RPMI8226 (cell line): ENCODE results near the gene ABCB9.
"Not testable (repeated sequence)": the region's sequence is repeated elsewhere in the genome, so short reads cannot be mapped to it uniquely, and the experiment has no call there.

Experiments
- DNase-seq: peaks from one replicate; pipeline ENCODE4 v3.0.0-alpha.2; 2015

ABCB9 gene

DNA sequence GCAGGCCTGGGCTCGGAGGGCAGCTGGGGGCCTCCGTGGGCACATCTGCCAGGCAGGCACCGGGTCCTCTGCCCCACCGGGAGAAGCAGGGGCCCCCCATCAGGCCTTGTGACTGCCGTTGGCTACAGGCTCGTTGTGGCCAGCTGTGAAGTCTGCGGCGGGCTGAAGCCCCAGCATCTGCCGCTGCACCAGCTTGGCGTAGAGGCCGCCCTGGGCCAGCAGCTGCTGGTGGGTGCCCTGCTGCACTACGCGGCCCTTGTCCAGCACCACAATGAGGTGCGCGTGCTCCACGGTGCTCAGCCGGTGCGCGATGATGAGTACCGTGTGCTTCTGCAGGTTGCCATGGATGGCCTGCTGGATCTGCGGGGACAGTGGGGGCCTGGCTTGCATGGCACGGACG, 36.5 kb downstream of the ABCB9 start:
- DNase-seq = no peak

DNA sequence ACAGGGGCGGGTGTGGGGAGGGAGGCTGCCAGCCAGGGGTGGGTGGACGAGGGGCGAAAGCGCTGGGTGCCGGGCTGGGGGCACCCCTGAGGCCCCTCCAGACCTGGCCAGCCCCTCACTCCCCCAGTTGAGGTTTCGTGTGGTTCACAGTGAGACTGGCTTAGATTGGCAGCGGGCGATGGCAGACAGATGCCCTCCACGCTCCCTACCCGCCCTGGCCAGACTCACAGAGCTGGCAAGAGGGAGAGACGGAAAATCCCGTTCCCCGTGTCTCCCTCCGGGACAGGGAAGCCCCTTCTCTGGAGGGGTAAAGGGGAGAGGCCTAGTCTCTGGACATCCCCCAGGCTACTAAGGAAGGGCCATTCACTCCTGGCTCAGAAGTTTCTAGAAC, 37.1 kb downstream of the ABCB9 start:
- DNase-seq = no peak

DNA sequence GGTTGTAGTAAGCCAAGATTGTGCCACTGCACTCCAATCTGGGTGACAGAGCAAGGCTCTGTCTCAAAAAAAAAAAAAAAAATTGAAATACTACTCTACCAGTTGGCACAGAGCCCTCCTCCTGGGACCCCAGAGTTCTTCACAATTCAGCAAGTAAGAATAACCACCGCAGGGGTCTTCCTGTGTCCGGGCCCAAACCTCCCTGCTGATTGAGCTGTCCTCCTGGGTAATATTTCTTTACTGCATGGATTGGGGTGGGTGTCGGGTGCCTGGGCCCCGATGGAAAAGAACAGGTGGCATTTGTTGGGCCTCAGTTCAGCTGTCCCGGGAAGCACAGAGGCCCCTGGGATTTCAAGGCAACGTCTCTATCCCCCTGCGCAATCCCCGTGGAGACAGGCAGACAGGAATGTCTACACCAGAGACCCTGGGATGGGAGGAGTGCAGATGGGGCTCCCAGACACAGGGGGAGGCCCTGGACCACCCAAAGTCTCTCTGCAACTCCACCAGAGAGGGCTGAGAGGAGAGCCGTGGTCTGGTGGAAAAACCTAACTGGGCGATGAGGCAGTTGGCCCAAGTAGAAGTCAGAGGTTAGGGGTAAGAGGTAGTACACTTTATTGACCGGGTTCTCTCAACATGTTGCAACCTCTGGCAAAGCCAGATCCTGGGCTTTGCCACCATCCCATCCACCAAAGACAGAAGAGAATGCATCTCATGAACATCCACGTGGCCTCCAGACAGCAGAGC, 37.7 kb downstream of the ABCB9 start:
- no peak for DNase-seq

DNA sequence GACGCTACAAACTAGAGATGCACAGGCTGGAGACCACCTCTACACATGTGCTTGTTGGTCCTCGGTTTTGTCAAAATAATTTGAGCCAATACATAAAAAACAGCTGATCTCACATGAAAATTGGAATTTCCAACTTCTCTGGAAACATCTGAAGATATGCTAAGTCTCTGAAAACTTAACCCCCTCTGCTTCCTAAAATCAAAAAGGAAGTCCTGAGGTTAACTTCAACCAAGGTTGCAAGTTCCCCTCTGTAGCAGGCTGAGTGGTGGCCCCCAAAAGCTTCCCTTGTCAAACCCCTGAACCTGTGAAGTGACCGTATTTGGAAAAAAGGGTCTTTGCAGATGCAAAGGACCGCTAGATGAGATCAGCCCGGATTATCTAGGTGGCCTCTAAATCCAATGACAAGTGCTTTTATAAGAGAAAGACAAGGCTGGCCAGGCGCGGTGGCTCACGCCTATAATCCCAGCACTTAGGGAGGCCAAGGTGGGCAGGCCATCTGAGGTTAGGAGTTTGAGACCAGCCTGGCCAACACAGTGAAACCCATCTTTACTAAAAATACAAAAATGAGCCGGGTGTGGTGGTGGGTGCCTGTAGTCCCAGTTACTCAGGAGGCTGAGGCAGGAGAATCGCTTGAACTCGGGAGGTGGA, 38.4 kb downstream of the ABCB9 start:
- DNase-seq = no peak

DNA sequence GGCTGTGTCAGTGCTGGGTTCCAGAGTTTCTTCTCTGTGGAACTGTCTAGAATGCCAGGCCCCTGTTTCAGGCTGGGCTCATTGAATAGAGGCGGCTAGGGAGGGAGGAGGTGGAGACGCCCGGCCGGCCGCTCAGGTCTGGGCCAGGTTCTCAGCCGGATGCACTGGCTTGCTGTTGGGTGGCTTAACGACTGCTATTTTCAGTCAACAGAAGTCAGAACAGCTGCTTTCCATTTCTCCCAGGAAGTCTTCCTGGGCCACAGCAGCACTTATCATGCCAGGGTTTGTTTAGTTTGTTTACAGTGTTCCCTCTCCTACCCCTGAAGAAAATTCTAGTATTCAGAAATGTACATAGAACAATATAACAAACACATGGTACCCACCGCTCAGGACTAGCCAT, 44.3 kb downstream of the ABCB9 start:
- DNase-seq = no peak

DNA sequence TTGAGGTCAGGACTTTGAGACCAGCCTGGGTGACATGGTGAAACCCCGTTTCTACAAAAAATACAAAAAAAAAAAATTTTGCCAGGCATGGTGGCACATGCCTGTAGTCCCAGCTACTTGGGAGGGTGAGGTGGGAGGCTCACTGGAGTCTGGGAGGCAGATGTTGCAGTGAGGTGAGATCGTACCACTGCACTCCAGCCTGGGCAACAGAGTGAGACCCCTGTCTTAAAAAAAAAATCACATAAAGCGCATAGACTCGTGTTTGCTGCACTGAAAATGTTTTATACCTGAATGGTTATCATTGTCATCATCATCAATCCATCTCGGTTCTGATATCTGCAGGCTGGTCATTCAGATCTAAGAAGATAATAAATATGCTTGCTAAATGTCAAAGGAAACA, 45.6 kb downstream of the ABCB9 start:
- DNase-seq = no peak

DNA sequence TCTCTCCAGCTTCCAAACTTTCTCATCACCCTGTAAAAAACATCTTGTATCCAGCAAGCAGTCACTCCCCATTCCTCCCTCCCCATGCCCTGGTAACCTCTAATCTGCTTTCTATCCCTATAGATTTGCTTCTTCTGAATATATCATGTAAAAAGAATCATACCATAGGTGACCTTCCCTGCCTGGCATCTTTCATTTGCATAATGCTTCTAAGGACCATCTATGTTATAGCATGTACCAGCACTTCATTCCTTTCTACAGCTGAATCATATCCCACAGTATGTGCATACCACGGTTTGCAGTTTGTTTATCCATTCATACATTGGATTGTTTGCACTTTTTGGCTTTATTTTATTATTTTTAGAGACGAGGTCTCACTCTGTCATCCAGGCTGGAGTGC, 47.4 kb downstream of the ABCB9 start:
- no peak for DNase-seq

DNA sequence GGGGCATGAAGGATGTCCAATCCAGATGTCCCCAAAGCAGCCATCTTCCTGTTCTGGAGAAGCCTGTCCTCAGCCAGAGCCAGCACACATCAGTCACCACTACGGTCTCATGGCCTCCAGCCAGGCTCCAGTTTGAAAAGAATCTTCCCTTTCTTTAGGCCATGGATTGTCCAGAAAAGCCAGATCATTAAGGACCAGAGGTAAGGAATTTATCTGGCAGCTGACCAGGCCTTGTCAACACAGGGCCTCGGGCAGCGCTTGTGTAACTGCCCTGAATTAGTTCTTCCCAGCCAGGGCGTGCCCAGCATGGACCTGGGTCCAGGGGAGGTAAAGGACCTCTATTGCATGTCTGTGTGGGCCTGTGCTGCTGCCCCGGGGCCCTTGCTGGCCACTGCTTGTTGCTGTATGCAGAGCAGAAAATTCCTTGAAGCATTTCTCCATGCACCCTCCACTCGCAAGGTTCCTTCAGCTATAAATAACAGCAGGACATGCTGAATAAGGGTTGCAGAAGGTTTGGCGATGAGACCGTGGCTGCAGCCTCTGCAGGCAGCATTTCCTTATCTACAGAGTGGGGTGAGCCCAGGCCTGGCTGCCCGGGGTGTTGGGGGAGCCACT, 48.6 kb downstream of the ABCB9 start:
- DNase-seq = peak; percentile 62

GRCh38 chr12:122909442-122910288, 56.6 kb downstream of the ABCB9 start:
- DNase-seq = no peak

- no peak for DNase-seq
Observed at GRCh38 chr12:122908915-122909314, 57.3 kb downstream of the ABCB9 start.

DNA sequence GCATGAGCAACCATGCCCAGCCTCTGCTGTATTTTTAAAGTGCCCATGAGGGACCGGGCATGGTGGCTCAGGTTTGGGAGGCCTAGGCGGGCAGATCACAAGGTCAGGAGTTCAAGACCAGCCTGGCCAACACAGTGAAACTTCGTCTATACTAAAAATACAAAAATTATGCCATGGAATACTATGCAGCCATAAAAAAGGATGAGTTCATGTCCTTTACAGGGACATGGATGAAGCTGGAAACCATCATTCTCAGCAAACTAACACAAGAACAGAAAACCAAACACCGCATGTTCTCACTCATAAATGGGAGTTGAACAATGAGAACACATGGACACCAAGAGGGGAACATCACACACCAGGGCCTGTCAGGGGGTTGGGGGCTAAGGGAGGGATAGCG, 61.0 kb downstream of the ABCB9 start:
- not testable (repeated sequence) for DNase-seq

DNA sequence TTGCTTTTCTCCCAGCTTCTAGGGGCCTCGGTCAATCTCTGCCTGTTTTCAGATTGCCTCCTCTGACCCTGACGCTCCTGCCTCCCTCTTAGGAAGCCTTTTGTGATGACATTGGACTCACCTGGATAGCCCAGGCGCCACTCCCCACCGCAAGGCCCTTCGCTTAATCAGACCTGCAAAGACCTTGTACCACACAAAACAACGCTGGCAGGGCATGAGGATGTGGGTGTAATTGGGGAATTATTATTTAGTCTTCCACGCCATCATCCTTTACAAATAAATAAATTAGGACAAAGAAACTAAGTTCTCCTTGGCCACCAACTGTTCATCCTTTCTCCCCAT, 62.6 kb downstream of the ABCB9 start:
- DNase-seq = no peak

DNA sequence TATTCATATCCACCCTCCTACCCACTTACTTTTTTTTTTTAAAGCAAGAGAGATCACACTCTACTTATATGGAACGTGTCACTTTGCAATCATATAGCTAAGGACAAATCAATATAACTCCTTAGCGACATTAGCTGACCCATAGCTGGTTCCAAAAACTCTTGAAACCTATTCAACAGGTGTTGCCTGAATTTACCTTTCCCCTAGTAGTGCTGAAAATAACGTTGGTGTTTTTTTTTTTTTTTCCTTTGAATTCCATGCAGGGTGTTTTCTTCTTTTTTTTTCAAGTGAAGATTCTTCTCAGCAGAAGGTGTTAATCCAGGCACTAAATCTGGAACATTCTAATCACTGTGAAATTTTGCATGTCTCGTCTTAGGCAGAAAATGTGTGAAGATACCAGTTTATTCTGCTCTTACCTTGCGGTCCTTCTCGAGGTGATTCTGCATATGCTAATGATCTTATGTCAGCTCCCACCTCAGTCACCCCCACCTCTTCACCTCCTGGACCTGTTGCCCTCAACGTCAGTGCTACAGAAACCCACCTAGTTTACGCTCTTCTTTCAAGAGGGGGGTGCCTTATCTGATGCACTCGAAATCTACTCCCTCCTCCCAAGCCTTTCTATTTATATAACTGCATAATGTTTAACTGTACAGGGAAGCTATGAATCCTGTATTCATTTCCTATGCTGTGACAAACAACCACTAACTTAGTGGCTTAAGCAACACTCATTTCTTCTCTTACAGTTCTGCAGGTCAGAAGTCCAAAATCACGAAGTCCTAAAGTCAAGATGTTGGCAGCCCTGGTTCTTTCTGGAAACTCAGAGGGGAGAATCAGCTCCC, 63.2 kb downstream of the ABCB9 start:
- no peak for DNase-seq

- DNase-seq = no peak
Observed at GRCh38 chr12:122899887-122900286, 66.4 kb downstream of the ABCB9 start.

GRCh38 chr12:122896662-122897061, 69.6 kb downstream of the ABCB9 start:
- DNase-seq = no peak

- peak; percentile 83 for DNase-seq
Observed at GRCh38 chr12:122895704-122896636, 70.3 kb downstream of the ABCB9 start, which contains the start of gene VPS37B. VPS37B (minus strand) TSS chr12:122896124; CDS start chr12:122896062, 62 bp downstream.

GRCh38 chr12:122895320-122895703, 71.0 kb downstream of the ABCB9 start:
- DNase-seq = no peak

- peak; percentile 54 for DNase-seq
Observed at GRCh38 chr12:122894193-122895121, 71.8 kb downstream of the ABCB9 start.

DNA sequence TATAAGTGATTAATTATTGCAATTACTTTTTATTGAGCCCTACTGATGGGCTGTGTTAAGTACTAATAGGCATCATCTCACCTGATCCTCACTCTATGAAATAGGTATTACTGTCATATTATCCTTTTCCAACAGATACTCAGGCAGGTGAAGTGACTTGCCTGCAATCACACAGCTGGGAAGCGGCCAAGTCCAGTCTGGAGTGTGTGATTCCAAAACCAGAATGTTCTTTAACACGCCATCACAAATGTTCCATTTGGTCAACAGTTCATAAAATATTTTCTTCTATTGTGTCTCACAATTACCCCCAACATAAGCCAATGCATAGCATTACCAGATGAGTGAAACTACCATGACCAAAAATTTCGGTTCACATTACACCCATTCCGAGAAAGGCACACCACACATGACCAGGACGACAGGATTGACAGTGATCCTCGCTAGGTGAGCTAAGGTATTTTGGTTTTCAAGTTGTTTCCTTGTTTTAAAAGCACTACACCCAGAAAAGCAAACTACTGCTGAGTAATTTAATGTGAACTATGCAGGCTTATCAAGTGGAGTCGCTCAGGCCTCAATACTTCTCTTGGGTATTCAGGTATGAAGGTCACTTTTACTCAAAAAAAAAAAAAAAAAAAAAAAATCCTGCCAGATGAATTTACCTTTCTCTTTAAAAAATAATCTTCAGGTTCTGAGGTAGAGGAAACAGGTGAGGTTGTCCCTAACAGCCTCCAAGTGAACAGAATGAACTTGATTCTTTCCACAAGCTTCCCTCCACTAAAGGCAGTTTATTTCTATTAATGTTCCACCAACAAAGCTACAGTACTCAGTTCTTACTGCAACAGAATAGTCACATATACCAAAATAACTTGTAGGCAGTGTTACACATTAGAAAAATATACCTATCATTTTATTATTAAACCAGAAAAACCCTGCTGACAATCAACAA, 72.8 kb downstream of the ABCB9 start:
- no peak for DNase-seq
